WERI-Rb-1 (cell line): ENCODE data around the gene FGF12.

Source experiments
- DNase-seq: peaks from one replicate; pipeline ENCODE4 v3.0.0-alpha.2; 2020
- H3K27ac ChIP-seq: fragments of 250-450 bp; sonication (Bioruptor Pico); 2 replicates; pipeline ENCODE4 v1.5.1; 2020; ENCODE audit warnings: mild to moderate bottlenecking, moderate library complexity
- H3K27me3 ChIP-seq: fragments of 250-450 bp; sonication (Bioruptor Pico); 2 replicates; pipeline ENCODE4 v1.5.1; 2021; ENCODE audit warnings: mild to moderate bottlenecking, low read depth, moderate library complexity; ENCODE audit not compliant: insufficient read depth, severe bottlenecking
- H3K36me3 ChIP-seq: fragments of 250-450 bp; sonication (Bioruptor Pico); 2 replicates; pipeline ENCODE4 v1.5.1; 2020; ENCODE audit warnings: mild to moderate bottlenecking, moderate library complexity
- H3K4me3 ChIP-seq: 2 replicates; pipeline ENCODE4 v1.5.1; 2011; ENCODE audit warnings: low read depth, mild to moderate bottlenecking, control low read depth, low read length
- H3K9me3 ChIP-seq: fragments of 250-450 bp; sonication (Bioruptor Pico); 2 replicates; pipeline ENCODE4 v1.5.1; 2021; ENCODE audit warnings: mild to moderate bottlenecking, moderate library complexity; ENCODE audit not compliant: severe bottlenecking
- CTCF ChIP-seq: IDR thresholded peaks from 2 replicates; pipeline ENCODE4 v1.5.1; 2011; ENCODE audit warnings: low read depth, mild to moderate bottlenecking, control low read depth, inconsistent platforms, low read length

Gene FGF12

GRCh38 chr3:192279664-192280063 lies 447.7 kb downstream of the FGF12 start:
- TF ChIP-seq CTCF = no peak
- DNase-seq = no peak
- H3K36me3 ChIP-seq = no peaks in the 10 kb centered on the region

GRCh38 chr3:192277477-192277876 lies 449.9 kb downstream of the FGF12 start:
- H3K27me3 ChIP-seq = no peaks in the 10 kb centered on the region
- H3K36me3 ChIP-seq = no peaks in the 10 kb centered on the region
- no peak for TF ChIP-seq CTCF
- no peaks in the 10 kb centered on the region for H3K9me3 ChIP-seq
- DNase-seq = no peak
- no peak overlapping the region for H3K27ac ChIP-seq
- no peak overlapping the region for H3K4me3 ChIP-seq

More at GRCh38 chr3:192279664-192280063, 447.7 kb downstream of the FGF12 start:
- no peak overlapping the region for H3K27ac ChIP-seq
- H3K4me3 ChIP-seq = no peak overlapping the region
- no peaks in the 10 kb centered on the region for H3K9me3 ChIP-seq
- H3K27me3 ChIP-seq = no peaks in the 10 kb centered on the region

- TF ChIP-seq CTCF = no peak
Measured at GRCh38 chr3:192275741-192276355, 451.5 kb downstream of the FGF12 start.

GRCh38 chr3:192273697-192274010 lies 453.7 kb downstream of the FGF12 start:
- Histone ChIP-seq H3K4me3 (no peak overlapping the region), H3K27me3 (no peaks in the 10 kb centered on the region), H3K9me3 (no peaks in the 10 kb centered on the region), H3K36me3 (no peaks in the 10 kb centered on the region), H3K27ac (no peak overlapping the region)
- no peak for DNase-seq
- TF ChIP-seq CTCF = no peak

More at GRCh38 chr3:192275741-192276355, 451.5 kb downstream of the FGF12 start:
- Histone ChIP-seq H3K36me3 (no peaks in the 10 kb centered on the region), H3K4me3 (no peak overlapping the region), H3K27ac (no peak overlapping the region), H3K9me3 (no peaks in the 10 kb centered on the region), H3K27me3 (no peaks in the 10 kb centered on the region)
- no peak for DNase-seq

GRCh38 chr3:192273001-192273696 lies 454.2 kb downstream of the FGF12 start:
- H3K27me3 ChIP-seq = no peaks in the 10 kb centered on the region
- no peaks in the 10 kb centered on the region for H3K36me3 ChIP-seq
- H3K27ac ChIP-seq = no peak overlapping the region
- H3K9me3 ChIP-seq = no peaks in the 10 kb centered on the region
- H3K4me3 ChIP-seq = no peak overlapping the region
- DNase-seq = no peak
- no peak for TF ChIP-seq CTCF
